KOPT-K1 (cell line): ENCODE measurements around the gene COL6A1.
"Not testable (repeated sequence)": the region's sequence is repeated elsewhere in the genome, so short reads cannot be mapped to it uniquely, and the experiment has no call there.

Experiments
- H3K27ac ChIP-seq: fragments of 200-600 bp; sonication (generic); 2 replicates; pipeline ENCODE4 v1.5.1; 2016; ENCODE audit warnings: antibody characterized with exemption, mild to moderate bottlenecking, low read depth, low read length; ENCODE audit not compliant: poor library complexity, severe bottlenecking
- H3K36me3 ChIP-seq: fragments of 200-600 bp; sonication (generic); 2 replicates; pipeline ENCODE4 v1.5.1; 2017; ENCODE audit warnings: antibody characterized with exemption, mild to moderate bottlenecking, low read length, moderate library complexity; ENCODE audit not compliant: insufficient read depth
- H3K9me3 ChIP-seq: fragments of 200-600 bp; sonication (generic); 2 replicates; pipeline ENCODE4 v1.5.1; 2017; ENCODE audit warnings: antibody characterized with exemption, low read length, mild to moderate bottlenecking; ENCODE audit not compliant: insufficient read depth, poor library complexity, severe bottlenecking

Gene COL6A1

DNA sequence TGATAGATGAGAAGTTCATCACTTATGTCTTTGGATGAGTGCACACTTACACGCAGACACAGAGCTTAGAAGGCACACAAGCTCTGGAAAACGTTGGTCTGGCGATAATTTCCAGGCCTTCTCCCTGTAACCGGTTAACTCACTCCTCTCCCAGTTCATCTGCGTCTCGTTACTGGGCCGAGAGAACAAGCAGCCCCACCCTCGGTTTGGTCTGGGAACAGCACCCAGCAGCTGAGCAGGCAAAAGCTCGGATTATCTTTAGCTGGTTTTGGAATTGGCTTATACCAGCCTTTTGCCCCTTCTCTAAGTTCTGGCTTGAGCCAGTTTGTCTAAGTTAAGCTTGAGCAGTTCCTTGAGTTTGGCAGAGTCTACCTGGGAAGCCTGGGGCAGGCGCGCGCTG lies 27.3 kb upstream of the COL6A1 start:
- Histone ChIP-seq H3K9me3 (no peaks in the 10 kb centered on the region), H3K27ac (no peak overlapping the region), H3K36me3 (no peaks in the 10 kb centered on the region)

GRCh38 chr21:45954921-45955320 lies 26.6 kb upstream of the COL6A1 start:
- Histone ChIP-seq H3K36me3 (no peaks in the 10 kb centered on the region), H3K27ac (no peak overlapping the region), H3K9me3 (no peaks in the 10 kb centered on the region)

DNA sequence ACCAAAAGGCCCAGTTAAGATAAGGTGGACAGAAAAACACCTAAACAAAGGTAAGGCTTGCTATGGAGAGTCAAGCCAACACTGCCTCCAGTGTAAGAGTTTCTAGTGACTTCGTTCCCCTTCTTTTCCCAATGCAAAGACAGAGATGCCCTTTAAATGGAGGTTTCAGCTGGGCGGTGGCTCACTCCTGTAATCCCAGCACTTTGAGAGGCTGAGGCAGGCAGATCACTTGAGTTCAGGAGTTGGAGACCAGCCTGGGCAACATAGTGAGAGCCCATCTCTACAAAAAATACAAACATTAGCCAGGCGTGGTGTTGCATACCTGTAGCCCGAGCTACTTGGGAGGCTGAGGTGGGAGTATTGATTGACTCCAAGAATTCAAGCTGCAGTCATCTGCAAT lies 24.0 kb upstream of the COL6A1 start:
- no peaks in the 10 kb centered on the region for H3K36me3 ChIP-seq
- H3K9me3 ChIP-seq = peaks cover 21% of the 10 kb centered on the region
- no peak overlapping the region for H3K27ac ChIP-seq

- Histone ChIP-seq H3K9me3 (peaks cover 26% of the 10 kb centered on the region), H3K27ac (no peak overlapping the region), H3K36me3 (no peaks in the 10 kb centered on the region)
Measured at GRCh38 chr21:45957981-45958600, 23.5 kb upstream of the COL6A1 start.

DNA sequence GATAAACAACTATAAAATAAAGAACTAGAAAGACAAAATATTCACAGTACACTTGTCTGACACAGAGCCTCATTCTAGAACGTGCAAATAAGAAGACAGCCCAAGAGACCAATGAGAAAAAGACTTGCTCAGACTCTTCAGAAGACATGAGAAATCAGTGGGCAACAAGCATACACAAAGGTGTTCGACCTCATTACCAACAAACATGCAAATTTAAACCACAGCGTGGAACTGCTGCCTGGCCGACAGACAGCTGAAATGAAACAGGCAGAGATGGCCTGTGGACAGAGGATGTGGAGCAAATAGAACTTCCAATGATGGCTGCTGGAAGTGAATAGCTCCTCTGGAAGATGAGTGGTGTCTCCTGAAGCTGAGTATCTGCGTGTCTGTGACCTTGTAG lies 22.4 kb upstream of the COL6A1 start:
- Histone ChIP-seq H3K36me3 (no peaks in the 10 kb centered on the region), H3K27ac (no peak overlapping the region), H3K9me3 (peaks cover 32% of the 10 kb centered on the region)

- no peaks in the 10 kb centered on the region for H3K36me3 ChIP-seq
- H3K27ac ChIP-seq = no peak overlapping the region
- peaks cover 39% of the 10 kb centered on the region for H3K9me3 ChIP-seq
Measured at GRCh38 chr21:45959779-45960390, 21.7 kb upstream of the COL6A1 start.

DNA sequence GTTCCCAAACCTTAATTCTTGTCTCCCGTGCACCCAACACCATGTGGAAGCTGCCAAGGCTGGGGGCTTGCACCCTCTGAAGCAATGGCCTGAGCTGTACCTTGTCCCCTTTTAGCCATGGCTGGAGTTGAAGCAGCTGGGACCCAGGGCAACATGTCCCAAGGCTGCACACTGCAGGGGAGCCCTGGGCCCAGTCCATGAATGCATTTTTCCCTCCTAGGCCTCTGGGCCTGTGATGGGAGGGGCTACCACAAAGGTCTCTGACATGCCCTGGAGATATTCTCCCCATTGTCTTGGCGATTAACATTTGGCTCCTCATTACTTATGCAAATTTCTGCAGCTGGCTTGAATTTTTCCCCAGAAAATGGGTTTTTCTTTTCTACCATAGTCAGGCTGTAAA lies 20.2 kb upstream of the COL6A1 start:
- H3K27ac ChIP-seq, H3K36me3 ChIP-seq: not testable (repeated sequence)
- H3K9me3 ChIP-seq = peaks cover 39% of the 10 kb centered on the region

DNA sequence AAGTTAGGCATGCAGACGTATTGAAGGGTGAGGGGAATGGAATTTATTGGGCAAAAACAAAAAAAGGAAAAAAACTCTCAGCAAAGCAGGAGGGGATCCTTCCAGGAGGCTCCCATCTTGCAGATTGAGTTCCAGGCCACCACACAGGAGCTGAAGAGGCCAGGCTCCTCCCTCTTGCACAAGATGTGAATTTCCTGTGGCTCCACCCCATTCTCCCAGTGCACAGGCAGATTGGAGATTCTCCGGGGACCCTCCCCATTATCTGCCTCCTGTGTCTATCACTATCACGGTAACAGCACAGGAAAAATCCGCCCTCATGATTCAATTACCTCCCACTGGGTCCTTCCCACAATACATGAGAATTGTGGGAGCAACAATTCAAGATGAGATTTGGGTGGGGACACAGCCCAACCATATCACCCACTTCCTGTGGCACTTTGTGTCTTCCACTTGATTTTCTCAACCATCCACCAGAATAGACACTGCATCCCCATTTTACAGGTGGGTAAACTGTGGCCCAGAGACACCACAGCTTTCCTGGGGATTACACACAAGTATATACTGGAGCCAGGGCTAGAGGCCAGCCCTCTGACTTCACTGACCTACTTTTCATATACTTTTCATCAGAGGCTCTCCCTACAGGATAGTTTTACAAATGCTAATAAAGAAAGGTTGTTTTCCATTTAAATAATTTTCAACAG lies 18.9 kb upstream of the COL6A1 start:
- Histone ChIP-seq H3K36me3 (no peaks in the 10 kb centered on the region), H3K9me3 (peaks cover 39% of the 10 kb centered on the region), H3K27ac (no peak overlapping the region)

DNA sequence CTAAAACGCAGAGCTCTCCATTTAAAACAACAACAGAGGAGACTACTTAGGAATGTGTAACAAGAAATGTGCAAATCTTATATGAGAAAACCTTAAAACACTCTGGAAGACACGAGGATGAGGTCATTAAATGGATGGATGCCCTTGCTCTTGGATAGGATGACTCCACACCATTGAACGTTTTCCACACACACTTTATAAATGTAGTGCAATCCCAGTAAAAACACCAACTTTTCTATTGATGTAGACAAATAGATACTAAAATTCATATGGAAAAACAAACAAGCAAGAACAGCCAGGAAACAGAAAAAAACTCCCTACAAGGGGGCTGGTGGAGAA lies 18.4 kb upstream of the COL6A1 start:
- Histone ChIP-seq H3K27ac (no peak overlapping the region), H3K36me3 (no peaks in the 10 kb centered on the region), H3K9me3 (peaks cover 39% of the 10 kb centered on the region)

DNA sequence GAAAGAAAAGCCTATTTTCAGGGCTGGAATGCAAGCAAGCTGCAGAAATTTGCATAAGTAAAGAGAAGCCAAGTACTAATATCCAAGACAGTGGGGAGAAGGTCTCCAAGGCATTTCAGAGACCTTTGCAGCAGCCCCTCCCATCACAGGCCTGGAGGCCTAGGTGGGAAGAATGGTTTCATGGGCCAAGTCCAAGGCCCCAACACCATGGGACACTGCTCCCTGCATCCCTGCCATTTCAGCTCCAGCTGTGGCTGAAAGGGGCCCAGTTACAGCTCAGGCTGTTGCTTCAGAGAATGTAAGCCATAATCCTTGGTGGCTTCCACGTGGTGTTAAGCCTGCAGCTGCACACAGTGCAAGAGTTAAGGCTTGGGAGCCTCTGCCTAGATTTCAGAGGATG lies 16.9 kb upstream of the COL6A1 start:
- Histone ChIP-seq H3K9me3 (peaks cover 39% of the 10 kb centered on the region), H3K27ac (no peak overlapping the region), H3K36me3 (no peaks in the 10 kb centered on the region)

GRCh38 chr21:45965084-45965809 lies 16.3 kb upstream of the COL6A1 start:
- Histone ChIP-seq H3K27ac (no peak overlapping the region), H3K36me3 (no peaks in the 10 kb centered on the region), H3K9me3 (peaks cover 39% of the 10 kb centered on the region)

- Histone ChIP-seq H3K36me3 (no peaks in the 10 kb centered on the region), H3K27ac (no peak overlapping the region), H3K9me3 (peaks cover 24% of the 10 kb centered on the region)
Measured at GRCh38 chr21:45966791-45967394, 14.7 kb upstream of the COL6A1 start.

DNA sequence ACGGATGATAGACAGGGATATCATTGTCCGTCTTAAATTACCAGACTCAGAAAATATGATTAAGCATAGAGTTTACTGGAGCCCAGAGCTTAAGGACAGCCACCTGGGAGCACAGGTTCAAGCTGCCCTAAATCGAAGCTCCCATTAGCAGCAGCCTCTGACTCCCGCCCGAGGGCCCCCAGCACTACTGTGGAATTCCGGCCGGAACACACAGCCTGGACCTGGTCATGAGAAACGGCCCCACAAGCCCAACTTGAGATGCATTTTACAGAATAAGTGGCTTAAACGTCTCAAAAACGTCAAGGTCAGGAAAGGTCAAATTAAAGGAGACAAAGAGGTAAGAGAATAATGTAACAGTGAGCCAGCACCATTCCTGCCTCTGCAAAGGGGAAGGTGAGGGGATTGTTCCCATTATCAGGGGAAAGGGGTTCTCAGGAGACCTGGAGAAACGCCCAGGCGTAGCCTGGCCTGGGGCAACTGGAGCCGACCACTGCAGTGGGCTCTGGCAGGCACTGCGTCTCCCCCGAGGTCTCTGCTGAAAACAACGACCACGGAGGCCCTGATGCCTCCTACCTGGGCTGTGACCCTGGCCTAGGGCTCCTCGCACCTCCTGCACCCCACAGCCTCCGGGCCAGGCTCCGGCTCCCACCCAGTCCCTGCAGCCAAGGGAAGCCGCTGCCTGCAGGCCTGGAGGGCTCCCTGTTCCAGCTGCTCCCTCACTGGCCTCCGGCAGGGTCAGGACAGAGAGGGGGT lies 11.5 kb upstream of the COL6A1 start:
- Histone ChIP-seq H3K9me3 (no peaks in the 10 kb centered on the region), H3K27ac (no peak overlapping the region), H3K36me3 (no peaks in the 10 kb centered on the region)

GRCh38 chr21:45970674-45971615 lies 10.6 kb upstream of the COL6A1 start:
- H3K9me3 ChIP-seq = no peaks in the 10 kb centered on the region
- H3K36me3 ChIP-seq = no peaks in the 10 kb centered on the region
- no peak overlapping the region for H3K27ac ChIP-seq
